Endothelial cell of umbilical vein (primary cell): Measurements from ENCODE around the gene PTPRT. TPM values are rescaled to one million over a fixed set of nuclear protein-coding genes. Genes with fewer than 3 reads are reported as not detected.

Source experiments
- BruUV-seq: library from RNA; stranded (reverse); fragments of 400-500 nt; replicated peaks from 2 replicates; lab custom pipeline; 2021; lab: Mats Ljungman, UMichigan
- CTCF ChIA-PET: fragments of 300-600, 350-600 bp; sonication (Branson Sonifier 250); formaldehyde crosslinking; loops from one replicate; lab custom pipeline; 2021; ENCODE audit warnings: antibody characterized with exemption, inconsistent platforms; lab: Charles Lee
- POLR2A ChIA-PET: fragments of 300-600, 350-600 bp; sonication (Branson Sonifier 250); formaldehyde crosslinking; loops from one replicate; lab custom pipeline; 2021; ENCODE audit warnings: antibody characterized with exemption, inconsistent platforms; lab: Charles Lee
- DNase-seq: peaks from one replicate; pipeline ENCODE4 v3.0.0-alpha.2; 2011; ENCODE audit warnings: low read depth, low spot score
- FAIRE-seq: peaks from 2 replicates; lab custom pipeline; 2011; peaks lifted over from hg19 to GRCh38; lab: Jason Lieb, UNC
- H2AFZ ChIP-seq: 2 replicates; pipeline ENCODE4 v1.6.0; 2012; ENCODE audit warnings: low read depth, low read length, control low read depth, inconsistent platforms
- H3K27ac ChIP-seq: 2 replicates; pipeline ENCODE4 v1.5.1; 2011; ENCODE audit warnings: low read depth, mild to moderate bottlenecking, control low read depth, low read length, moderate library complexity; ENCODE audit not compliant: insufficient read depth
- H3K27me3 ChIP-seq, 2 experiments: 2 replicates each; pipeline versions ENCODE4 v1.6.0 to v1.6.1; 2011; ENCODE audit warnings: low read length in 2 of 2, mixed read lengths in 1 of 2; ENCODE audit not compliant: control insufficient read depth in 2 of 2, insufficient read depth in 2 of 2
- H3K36me3 ChIP-seq, 2 experiments: 2 replicates in 1 of 2; 3 replicates in 1 of 2; pipeline ENCODE4 v1.5.1; 2011; ENCODE audit warnings: low read length in 2 of 2, mild to moderate bottlenecking in 1 of 2, moderate library complexity in 1 of 2; ENCODE audit not compliant: control insufficient read depth in 2 of 2, insufficient read depth in 2 of 2; ENCODE audit errors: extremely low read depth in 1 of 2
- H3K4me1 ChIP-seq: 3 replicates; pipeline ENCODE4 v1.5.1; 2011; ENCODE audit warnings: mild to moderate bottlenecking, low read length; ENCODE audit not compliant: control insufficient read depth, insufficient read depth; ENCODE audit errors: extremely low read depth
- H3K4me2 ChIP-seq: 2 replicates; pipeline ENCODE4 v1.6.1; 2011; ENCODE audit warnings: low read length, control low read depth, mixed read lengths; ENCODE audit not compliant: insufficient read depth
- H3K4me3 ChIP-seq, 3 experiments: fragments of 200-600 bp in 1 of 3; sonication (generic), shearing (Covaris generic) in 1 of 3; replicated peaks in 1 of 3; 2 replicates each; pipeline ENCODE4 v1.5.1; 2011 to 2016; ENCODE audit warnings: control low read depth in 3 of 3, low read length in 3 of 3, mild to moderate bottlenecking in 2 of 3, inconsistent platforms in 1 of 3, low read depth in 1 of 3, moderate library complexity in 1 of 3; ENCODE audit not compliant: insufficient read depth in 1 of 3
- H3K79me2 ChIP-seq: 2 replicates; pipeline ENCODE4 v1.6.0; 2012; ENCODE audit warnings: low read length, inconsistent platforms; ENCODE audit not compliant: control insufficient read depth, insufficient read depth
- H3K9ac ChIP-seq: replicated peaks from 2 replicates; pipeline ENCODE3; 2011; ENCODE audit warnings: low read length, control low read depth; ENCODE audit not compliant: insufficient read depth; ENCODE audit errors: extremely low read depth
- H3K9me1 ChIP-seq: replicated peaks from 3 replicates; pipeline ENCODE4 v1.6.0; 2011; ENCODE audit warnings: mild to moderate bottlenecking, low read length; ENCODE audit not compliant: control insufficient read depth, insufficient read depth; ENCODE audit errors: extremely low read depth
- H3K9me3 ChIP-seq: replicated peaks from 2 replicates; pipeline ENCODE4 v1.5.1; 2012; ENCODE audit warnings: low read length, inconsistent platforms; ENCODE audit not compliant: control insufficient read depth, insufficient read depth
- H4K20me1 ChIP-seq: replicated peaks from 2 replicates; pipeline ENCODE3; 2011; ENCODE audit warnings: mild to moderate bottlenecking, low read length; ENCODE audit not compliant: control insufficient read depth, insufficient read depth; ENCODE audit errors: extremely low read depth
- CTCF ChIP-seq, 2 donors: IDR thresholded peaks; 1 replicate in 1 of 2; 2 replicates in 1 of 2; pipeline ENCODE4 v1.5.1; 2011; ENCODE audit warnings: low read length in 2 of 2, mild to moderate bottlenecking in 2 of 2, moderate library complexity in 2 of 2, control low read depth in 1 of 2, inconsistent platforms in 1 of 2, low read depth in 1 of 2; ENCODE audit not compliant: insufficient read depth in 1 of 2; ENCODE audit errors: extremely low read depth in 1 of 2
- GATA2 ChIP-seq: IDR thresholded peaks from 2 replicates; pipeline ENCODE4 v1.7.0; 2011; ENCODE audit warnings: low read depth, mild to moderate bottlenecking, moderate library complexity, mixed read lengths, low read length; ENCODE audit not compliant: insufficient read length, insufficient read depth
- JUN ChIP-seq: IDR thresholded peaks from 2 replicates; pipeline ENCODE4 v1.6.1; 2011; ENCODE audit warnings: borderline replicate concordance, low read depth; ENCODE audit not compliant: insufficient read length, insufficient read depth
- MAX ChIP-seq: IDR thresholded peaks from 2 replicates; pipeline ENCODE4 v1.6.1; 2011; ENCODE audit not compliant: insufficient read depth, insufficient read length
- MYC ChIP-seq: IDR thresholded peaks from one replicate; pipeline ENCODE4 v1.6.1; 2011; ENCODE audit warnings: mild to moderate bottlenecking, low read depth, low read length
- POLR2A ChIP-seq: IDR thresholded peaks from 2 replicates; pipeline ENCODE4 v1.6.1; 2012; ENCODE audit warnings: low read depth, mild to moderate bottlenecking, control low read depth, low read length
- dilution Hi-C: fragments of 300-500 bp; cut with MboI; formaldehyde crosslinking; loops from one replicate; pipeline ENCODE4 v1.15.0; 2019; ENCODE audit warnings: low sequenced_read_pairs; ENCODE audit not compliant: extremely low pct_ligation_motif_present
- intact Hi-C: fragments of 100-400 bp; cut with micrococcal nuclease; formaldehyde crosslinking; loops from one replicate; pipeline ENCODE4 v1.10.0; 2022
- polyA plus RNA-seq, 4 experiments: library from polyadenylated mRNA; depleted of rRNA in 3 of 4; stranded (reverse) in 3 of 4; unstranded in 1 of 4; fragments of >200 nt; gene quantifications; 2 replicates each; pipeline versions ENCODE4 v1.2.1 to v1.2.3, GENCODE V29; 2011 to 2012; ENCODE audit warnings: missing spikeins in 1 of 4
- total RNA-seq: library from RNA; stranded (reverse); gene quantifications from 2 replicates; pipeline ENCODE4 v1.2.3, GENCODE V29; 2021

Gene PTPRT
- total and polyA plus RNA-seq, 2 donors (not counting 3 experiments of a cell fraction or from before 2014, with no cell fraction given) = not detected

GRCh38 chr20:43159994-43160393 is 29.7 kb downstream of the PTPRT start:
- no TSS peak for BruUV-seq
- FAIRE-seq (no peak), DNase-seq (no peak)
- Histone ChIP-seq H3K9me1 (no peaks in the 10 kb centered on the region), H3K4me1 (no peaks in the 10 kb centered on the region), H3K9me3 (peaks cover 2% of the 10 kb centered on the region), H4K20me1 (no peaks in the 10 kb centered on the region), H3K4me2 (no peak overlapping the region), H3K79me2 (no peaks in the 10 kb centered on the region), H3K27ac (no peak overlapping the region), H3K27me3 (no peaks in the 10 kb centered on the region), H3K4me3 (no peak overlapping the region), H2AFZ (no peak overlapping the region), H3K9ac (no peak overlapping the region), H3K36me3 (no peaks in the 10 kb centered on the region)
- intact Hi-C loops = no loop called here
- TF ChIP-seq GATA2 (no peak), MYC (no peak), JUN (no peak), MAX (no peak), POLR2A (no peak), CTCF (IDR thresholded peaks at IDR 0.05; ENCODE audit: extremely low read depth in 1 of 2, insufficient read depth in 1 of 2, low read depth in 1 of 2, low read length in 2 of 2) (no peak)
- ChIA-PET POLR2A (no interaction called here), CTCF (no interaction called here)
- dilution Hi-C loops = no loop called here
